ENCODE measurements around the gene USP10.

USP10 gene

GRCh38 chr16:84699712-84700445 lies at the start of gene USP10:
Gene USP10 (plus strand): TSS chr16:84700000. CDS start chr16:84700091, 91 bp downstream.
- Mint-ChIP-seq H3K4me1 (peaks cover 29% of the 10 kb centered on the region), H3K36me3 (ENCODE audit: insufficient read depth) (peaks cover 8% of the 10 kb centered on the region), H3K27me3 (no peaks in the 10 kb centered on the region), H3K4me3 (peak within 1 kb of the TSS; percentile 92), H3K9me3 (no peaks in the 10 kb centered on the region), H3K27ac (ENCODE audit: low read depth) (peak within 1 kb of the TSS; percentile 90)
- DNase-seq (ENCODE audit: low spot score in 2 of 2) (peak; percentile 74 to 75), ATAC-seq (replicated peaks; ENCODE audit: extremely low read depth, poor library complexity, severe bottlenecking) (peak; percentile 80)

- no peaks in the 10 kb centered on the region for H3K9me3 Mint-ChIP-seq
- DNase-seq (ENCODE audit: low spot score in 2 of 2): no peak
- peaks cover 38% of the 10 kb centered on the region for H3K36me3 Mint-ChIP-seq (ENCODE audit: insufficient read depth)
- H3K27ac Mint-ChIP-seq (ENCODE audit: low read depth): peak overlapping the region; percentile 42
- H3K27me3 Mint-ChIP-seq: no peaks in the 10 kb centered on the region
- H3K4me1 Mint-ChIP-seq: peaks cover 60% of the 10 kb centered on the region
- ATAC-seq (replicated peaks; ENCODE audit: extremely low read depth, poor library complexity, severe bottlenecking): no peak
- peak overlapping the region; percentile 76 for H3K4me3 Mint-ChIP-seq
Observed at GRCh38 chr16:84650062-84650991, 49.5 kb upstream of the USP10 start.

- H3K27me3 Mint-ChIP-seq: no peaks in the 10 kb centered on the region
- H3K36me3 Mint-ChIP-seq (ENCODE audit: insufficient read depth): peaks cover 47% of the 10 kb centered on the region
- ATAC-seq (replicated peaks; ENCODE audit: extremely low read depth, poor library complexity, severe bottlenecking) (no peak), DNase-seq (ENCODE audit: low spot score in 2 of 2) (no peak)
- H3K4me3 Mint-ChIP-seq: peak overlapping the region; percentile 18
- H3K4me1 Mint-ChIP-seq: peaks cover 68% of the 10 kb centered on the region
- no peaks in the 10 kb centered on the region for H3K9me3 Mint-ChIP-seq
- H3K27ac Mint-ChIP-seq (ENCODE audit: low read depth): no peak overlapping the region
Observed at GRCh38 chr16:84652566-84652965, 47.2 kb upstream of the USP10 start.

- H3K4me1 Mint-ChIP-seq: peaks cover 63% of the 10 kb centered on the region
- H3K4me3 Mint-ChIP-seq: no peak overlapping the region
- no peak overlapping the region for H3K27ac Mint-ChIP-seq (ENCODE audit: low read depth)
- DNase-seq (ENCODE audit: low spot score in 2 of 2): no peak
- no peaks in the 10 kb centered on the region for H3K9me3 Mint-ChIP-seq
- H3K36me3 Mint-ChIP-seq (ENCODE audit: insufficient read depth): peaks cover 54% of the 10 kb centered on the region
- no peaks in the 10 kb centered on the region for H3K27me3 Mint-ChIP-seq
- ATAC-seq (replicated peaks; ENCODE audit: extremely low read depth, poor library complexity, severe bottlenecking): no peak
Observed at GRCh38 chr16:84654238-84654637, 45.6 kb upstream of the USP10 start.

- peaks cover 60% of the 10 kb centered on the region for H3K36me3 Mint-ChIP-seq (ENCODE audit: insufficient read depth)
Observed at GRCh38 chr16:84654998-84655397, 44.8 kb upstream of the USP10 start.

GRCh38 chr16:84656649-84657048 lies 43.2 kb upstream of the USP10 start:
- no peaks in the 10 kb centered on the region for H3K9me3 Mint-ChIP-seq
- no peak for DNase-seq (ENCODE audit: low spot score in 2 of 2)
- no peak overlapping the region for H3K4me3 Mint-ChIP-seq
- peaks cover 65% of the 10 kb centered on the region for H3K36me3 Mint-ChIP-seq (ENCODE audit: insufficient read depth)
- no peaks in the 10 kb centered on the region for H3K27me3 Mint-ChIP-seq
- H3K27ac Mint-ChIP-seq (ENCODE audit: low read depth): no peak overlapping the region
- H3K4me1 Mint-ChIP-seq: peaks cover 43% of the 10 kb centered on the region
- no peak for ATAC-seq (replicated peaks; ENCODE audit: extremely low read depth, poor library complexity, severe bottlenecking)

More at GRCh38 chr16:84654998-84655397, 44.8 kb upstream of the USP10 start:
- ATAC-seq (replicated peaks; ENCODE audit: extremely low read depth, poor library complexity, severe bottlenecking): no peak
- no peak overlapping the region for H3K27ac Mint-ChIP-seq (ENCODE audit: low read depth)
- H3K9me3 Mint-ChIP-seq: no peaks in the 10 kb centered on the region
- no peak for DNase-seq (ENCODE audit: low spot score in 2 of 2)
- peaks cover 55% of the 10 kb centered on the region for H3K4me1 Mint-ChIP-seq
- no peak overlapping the region for H3K4me3 Mint-ChIP-seq
- H3K27me3 Mint-ChIP-seq: no peaks in the 10 kb centered on the region

- no peak overlapping the region for H3K27ac Mint-ChIP-seq (ENCODE audit: low read depth)
- no peak for ATAC-seq (replicated peaks; ENCODE audit: extremely low read depth, poor library complexity, severe bottlenecking)
- no peak for DNase-seq (ENCODE audit: low spot score in 2 of 2)
- H3K36me3 Mint-ChIP-seq (ENCODE audit: insufficient read depth): peaks cover 63% of the 10 kb centered on the region
- H3K4me1 Mint-ChIP-seq: peaks cover 36% of the 10 kb centered on the region
- H3K4me3 Mint-ChIP-seq: no peak overlapping the region
- H3K27me3 Mint-ChIP-seq: no peaks in the 10 kb centered on the region
- H3K9me3 Mint-ChIP-seq: no peaks in the 10 kb centered on the region
Observed at GRCh38 chr16:84657229-84657837, 42.5 kb upstream of the USP10 start.

- peaks cover 25% of the 10 kb centered on the region for H3K4me1 Mint-ChIP-seq
- ATAC-seq (replicated peaks; ENCODE audit: extremely low read depth, poor library complexity, severe bottlenecking) (no peak), DNase-seq (ENCODE audit: low spot score in 2 of 2) (no peak)
- peaks cover 70% of the 10 kb centered on the region for H3K36me3 Mint-ChIP-seq (ENCODE audit: insufficient read depth)
- no peaks in the 10 kb centered on the region for H3K9me3 Mint-ChIP-seq
- no peak overlapping the region for H3K4me3 Mint-ChIP-seq
- H3K27me3 Mint-ChIP-seq: no peaks in the 10 kb centered on the region
- no peak overlapping the region for H3K27ac Mint-ChIP-seq (ENCODE audit: low read depth)
Observed at GRCh38 chr16:84658690-84659089, 41.1 kb upstream of the USP10 start.

- Mint-ChIP-seq H3K4me1 (peaks cover 14% of the 10 kb centered on the region), H3K9me3 (no peaks in the 10 kb centered on the region), H3K36me3 (ENCODE audit: insufficient read depth) (peaks cover 64% of the 10 kb centered on the region), H3K4me3 (no peak overlapping the region), H3K27ac (ENCODE audit: low read depth) (no peak overlapping the region), H3K27me3 (no peaks in the 10 kb centered on the region)
- no peak for DNase-seq (ENCODE audit: low spot score in 2 of 2)
- no peak for ATAC-seq (replicated peaks; ENCODE audit: extremely low read depth, poor library complexity, severe bottlenecking)
Observed at GRCh38 chr16:84659656-84660300, 40.0 kb upstream of the USP10 start.

GRCh38 chr16:84660973-84661372 lies 38.8 kb upstream of the USP10 start:
- ATAC-seq (replicated peaks; ENCODE audit: extremely low read depth, poor library complexity, severe bottlenecking) (no peak), DNase-seq (ENCODE audit: low spot score in 2 of 2) (no peak)
- peak overlapping the region; percentile 29 for H3K27ac Mint-ChIP-seq (ENCODE audit: low read depth)
- no peaks in the 10 kb centered on the region for H3K9me3 Mint-ChIP-seq
- no peak overlapping the region for H3K4me3 Mint-ChIP-seq
- no peaks in the 10 kb centered on the region for H3K27me3 Mint-ChIP-seq
- H3K36me3 Mint-ChIP-seq (ENCODE audit: insufficient read depth): peaks cover 58% of the 10 kb centered on the region
- H3K4me1 Mint-ChIP-seq: peaks cover 7% of the 10 kb centered on the region

- H3K4me1 Mint-ChIP-seq: peaks cover 1% of the 10 kb centered on the region
- ATAC-seq (replicated peaks; ENCODE audit: extremely low read depth, poor library complexity, severe bottlenecking): no peak
- H3K27ac Mint-ChIP-seq (ENCODE audit: low read depth): peak overlapping the region; percentile 29
- H3K27me3 Mint-ChIP-seq: no peaks in the 10 kb centered on the region
- H3K36me3 Mint-ChIP-seq (ENCODE audit: insufficient read depth): peaks cover 57% of the 10 kb centered on the region
- no peak overlapping the region for H3K4me3 Mint-ChIP-seq
- no peak for DNase-seq (ENCODE audit: low spot score in 2 of 2)
- H3K9me3 Mint-ChIP-seq: no peaks in the 10 kb centered on the region
Observed at GRCh38 chr16:84661418-84662060, 38.3 kb upstream of the USP10 start.

- Mint-ChIP-seq H3K27ac (ENCODE audit: low read depth) (no peak overlapping the region), H3K27me3 (no peaks in the 10 kb centered on the region), H3K4me1 (no peaks in the 10 kb centered on the region), H3K4me3 (no peak overlapping the region), H3K9me3 (no peaks in the 10 kb centered on the region), H3K36me3 (ENCODE audit: insufficient read depth) (peaks cover 54% of the 10 kb centered on the region)
- DNase-seq (ENCODE audit: low spot score in 2 of 2) (no peak), ATAC-seq (replicated peaks; ENCODE audit: extremely low read depth, poor library complexity, severe bottlenecking) (no peak)
Observed at GRCh38 chr16:84662471-84662870, 37.3 kb upstream of the USP10 start.

All from central memory CD8-positive, alpha-beta T cell (primary cell).